Lower leg skin (tissue), 4 donors: ENCODE data around the gene BZW2. TPM values are rescaled to one million over a fixed set of nuclear protein-coding genes. Genes with fewer than 3 reads are reported as not detected.

ENCODE experiments used
- DNase-seq, 2 donors: peaks; one replicate each; pipeline ENCODE4 v3.0.0-alpha.2; 2019; ENCODE audit warnings: low spot score in 2 of 2
- H3K4me3 ChIP-seq: fragments of 200-600 bp; sonication (generic); 2 replicates; pipeline ENCODE4 v1.5.1; 2017; ENCODE audit warnings: mild to moderate bottlenecking, low read depth; ENCODE audit not compliant: poor library complexity, severe bottlenecking
- POLR2A ChIP-seq, 2 donors: fragments of 450-650 bp; IDR thresholded peaks; one replicate each; pipeline ENCODE4 v1.6.1; 2016 to 2017; ENCODE audit warnings: antibody characterized with exemption in 2 of 2, mild to moderate bottlenecking in 1 of 2, moderate library complexity in 1 of 2
- WGBS, 2 donors: methylation state at CpG; one replicate each; pipeline ENCODE4 v1.1.5; 2018; 5-methylcytosine and 5-hydroxymethylcytosine counted together
- intact Hi-C: fragments of 100-400 bp; cut with DNase I; formaldehyde crosslinking; loops from one replicate; pipeline ENCODE4 v1.15.0; 2023; ENCODE audit warnings: low total_unique reads
- total RNA-seq, 4 donors: library from RNA; depleted of rRNA; stranded (reverse); fragments of >200 nt; gene quantifications; one replicate each; pipeline ENCODE4 v1.1.0, GENCODE V29; 2016
- TF ChIP-seq, protein P1 (sequence below), 3 donors: fragments of 450-650 bp; IDR thresholded peaks; one replicate each; pipeline ENCODE4 v1.5.1; 2016; ENCODE audit warnings: antibody characterized with exemption in 3 of 3, mild to moderate bottlenecking in 3 of 3, moderate library complexity in 2 of 3

BZW2 gene
- total RNA-seq, 4 donors from 2014 or later, result 51.3 to 82.2 (median 68.0) TPM

GRCh38 chr7:16609842-16610450 is 36.0 kb upstream of the BZW2 start:
- WGBS, 2 donors, result 77 to 87% methylated on average over 4 of the region's 4 CpGs
- intact Hi-C loops, result no loop called here
- no peak overlapping the region for H3K4me3 ChIP-seq
- DNase-seq, result no peak
- TF ChIP-seq, protein P1, sequence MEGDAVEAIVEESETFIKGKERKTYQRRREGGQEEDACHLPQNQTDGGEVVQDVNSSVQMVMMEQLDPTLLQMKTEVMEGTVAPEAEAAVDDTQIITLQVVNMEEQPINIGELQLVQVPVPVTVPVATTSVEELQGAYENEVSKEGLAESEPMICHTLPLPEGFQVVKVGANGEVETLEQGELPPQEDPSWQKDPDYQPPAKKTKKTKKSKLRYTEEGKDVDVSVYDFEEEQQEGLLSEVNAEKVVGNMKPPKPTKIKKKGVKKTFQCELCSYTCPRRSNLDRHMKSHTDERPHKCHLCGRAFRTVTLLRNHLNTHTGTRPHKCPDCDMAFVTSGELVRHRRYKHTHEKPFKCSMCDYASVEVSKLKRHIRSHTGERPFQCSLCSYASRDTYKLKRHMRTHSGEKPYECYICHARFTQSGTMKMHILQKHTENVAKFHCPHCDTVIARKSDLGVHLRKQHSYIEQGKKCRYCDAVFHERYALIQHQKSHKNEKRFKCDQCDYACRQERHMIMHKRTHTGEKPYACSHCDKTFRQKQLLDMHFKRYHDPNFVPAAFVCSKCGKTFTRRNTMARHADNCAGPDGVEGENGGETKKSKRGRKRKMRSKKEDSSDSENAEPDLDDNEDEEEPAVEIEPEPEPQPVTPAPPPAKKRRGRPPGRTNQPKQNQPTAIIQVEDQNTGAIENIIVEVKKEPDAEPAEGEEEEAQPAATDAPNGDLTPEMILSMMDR (IDR thresholded peaks at IDR 0.05), result no peak
- TF ChIP-seq POLR2A (IDR thresholded peaks at IDR 0.05), result no peak

DNA sequence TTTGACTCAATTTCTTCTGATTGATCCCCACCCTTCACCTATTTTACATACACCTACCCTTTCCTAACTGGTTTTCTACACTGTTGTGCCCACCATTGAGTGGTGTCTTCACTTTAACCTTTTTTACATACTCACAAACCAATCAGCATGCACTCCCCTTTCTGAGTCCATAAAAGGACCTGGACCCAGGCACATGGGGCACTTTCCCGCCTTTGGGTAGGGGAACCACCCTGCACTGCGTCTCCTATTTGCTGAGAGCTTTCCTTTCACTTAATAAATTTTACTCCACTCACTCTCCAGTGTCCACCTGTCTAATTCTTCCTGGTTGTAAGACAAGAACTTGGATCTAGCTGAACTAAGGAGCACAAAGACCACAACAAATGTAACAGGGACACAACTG is 34.3 kb upstream of the BZW2 start:
- TF ChIP-seq, protein P1 (IDR thresholded peaks at IDR 0.05), result no peak
- TF ChIP-seq POLR2A (IDR thresholded peaks at IDR 0.05), result no peak
- WGBS, 2 donors, result 74 to 100% methylated on average over 2 of the region's 2 CpGs
- H3K4me3 ChIP-seq, result no peak overlapping the region
- no peak for DNase-seq
- intact Hi-C loops, result no loop called here

- no peak overlapping the region for H3K4me3 ChIP-seq
- no peak for DNase-seq
- intact Hi-C loops, result no loop called here
- TF ChIP-seq POLR2A (IDR thresholded peaks at IDR 0.05), result no peak
- TF ChIP-seq, protein P1 (IDR thresholded peaks at IDR 0.05), result no peak
- WGBS, 2 donors, result 92 to 97% methylated on average over 5 of the region's 5 CpGs
These were observed 30.8 kb upstream of the BZW2 start for GRCh38 chr7:16615228-16615627.

DNA sequence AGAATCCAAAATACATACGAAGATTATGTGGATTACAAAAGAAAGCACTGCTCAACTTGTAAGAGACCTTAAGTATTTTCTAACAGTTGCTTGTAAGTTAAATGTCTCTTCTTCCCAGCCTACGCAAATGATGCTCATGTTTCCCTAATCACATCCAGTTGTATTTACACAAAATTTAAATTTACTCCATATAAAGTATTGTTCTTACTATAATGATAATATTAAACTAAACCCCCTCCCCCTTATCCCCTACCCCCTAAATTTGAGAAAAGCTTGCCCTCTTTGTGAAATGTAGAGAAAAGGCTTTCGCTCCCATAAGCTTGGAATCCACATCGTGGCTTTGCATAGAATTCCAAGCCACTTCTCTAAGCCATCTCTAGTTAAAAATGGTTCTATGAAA is 29.9 kb upstream of the BZW2 start:
- intact Hi-C loops, result no loop called here
- no peak for TF ChIP-seq POLR2A (IDR thresholded peaks at IDR 0.05)
- TF ChIP-seq, protein P1 (IDR thresholded peaks at IDR 0.05), result no peak
- WGBS, 2 donors, result 66 to 73% methylated on average over 4 of the region's 4 CpGs
- no peak for DNase-seq
- no peak overlapping the region for H3K4me3 ChIP-seq

- WGBS, 2 donors, result 87 to 90% methylated on average over 15 to 18 of the region's 18 CpGs
- TF ChIP-seq, protein P1 (IDR thresholded peaks at IDR 0.05), result no peak
- no peak for TF ChIP-seq POLR2A (IDR thresholded peaks at IDR 0.05)
- H3K4me3 ChIP-seq, result no peak overlapping the region
- intact Hi-C loops, result no loop called here
- DNase-seq, result no peak
These were observed 29.4 kb upstream of the BZW2 start for GRCh38 chr7:16616542-16616941.

DNA sequence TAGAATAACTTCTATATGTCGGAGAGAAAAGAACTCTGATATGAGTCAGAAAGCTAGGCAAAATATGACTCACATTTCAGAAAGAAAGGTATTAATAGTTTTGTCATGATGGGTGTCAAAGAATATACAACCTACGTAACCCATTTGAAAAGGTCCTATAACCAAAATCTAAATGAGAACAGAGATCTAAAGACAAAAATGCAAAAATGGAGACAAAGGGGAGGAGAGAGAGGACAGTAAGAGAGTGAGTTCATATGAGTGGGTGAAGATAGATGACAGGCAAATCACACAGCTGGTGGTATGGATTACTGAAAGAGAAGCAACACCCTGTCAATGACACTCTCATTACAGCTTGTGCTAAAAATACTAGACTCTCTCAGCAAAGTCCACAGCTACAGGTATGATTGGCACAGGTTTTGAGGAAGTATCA is 26.0 kb upstream of the BZW2 start:
- 93 to 95% methylated on average over 2 of the region's 2 CpGs for WGBS, 2 donors
- no peak overlapping the region for H3K4me3 ChIP-seq
- TF ChIP-seq, protein P1 (IDR thresholded peaks at IDR 0.05), result no peak
- no peak for TF ChIP-seq POLR2A (IDR thresholded peaks at IDR 0.05)
- intact Hi-C loops, result no loop called here
- DNase-seq, result no peak
